ENCODE results near the gene UPP1.

Gene UPP1

GRCh38 chr7:48085433-48085791, 3.7 kb upstream of the UPP1 start:
- no peak for DNase-seq (ENCODE audit: low read depth, low spot score)

GRCh38 chr7:48085942-48086341, 3.1 kb upstream of the UPP1 start:
- no peak for DNase-seq (ENCODE audit: low read depth, low spot score)

GRCh38 chr7:48087349-48087748, 1.7 kb upstream of the UPP1 start:
- DNase-seq (ENCODE audit: low read depth, low spot score), result no peak

- DNase-seq (ENCODE audit: low read depth, low spot score), result peak; percentile 67
Measured at GRCh38 chr7:48088559-48089045, 463 bp upstream of the UPP1 start.

- no peak for DNase-seq (ENCODE audit: low read depth, low spot score)
Measured at GRCh38 chr7:48090095-48090805, 1.2 kb downstream of the UPP1 start.

GRCh38 chr7:48091506-48092433, 2.7 kb downstream of the UPP1 start:
- DNase-seq (ENCODE audit: low read depth, low spot score), result no peak

- no peak for DNase-seq (ENCODE audit: low read depth, low spot score)
Measured at GRCh38 chr7:48094861-48095293, 5.8 kb downstream of the UPP1 start.

- DNase-seq (ENCODE audit: low read depth, low spot score), result no peak
Measured at GRCh38 chr7:48096273-48096672, 7.2 kb downstream of the UPP1 start.

- DNase-seq (ENCODE audit: low read depth, low spot score), result no peak
Measured at GRCh38 chr7:48097521-48098231, 8.6 kb downstream of the UPP1 start.

- no peak for DNase-seq (ENCODE audit: low read depth, low spot score)
Measured at GRCh38 chr7:48098846-48099245, 9.8 kb downstream of the UPP1 start.

GRCh38 chr7:48099781-48100180, 10.7 kb downstream of the UPP1 start:
- DNase-seq (ENCODE audit: low read depth, low spot score), result no peak

GRCh38 chr7:48101352-48101751, 12.3 kb downstream of the UPP1 start:
- no peak for DNase-seq (ENCODE audit: low read depth, low spot score)

GRCh38 chr7:48101968-48102367, 12.9 kb downstream of the UPP1 start:
- DNase-seq (ENCODE audit: low read depth, low spot score), result no peak

- no peak for DNase-seq (ENCODE audit: low read depth, low spot score)
Measured at GRCh38 chr7:48102530-48102929, 13.5 kb downstream of the UPP1 start.

- DNase-seq (ENCODE audit: low read depth, low spot score), result no peak
Measured at GRCh38 chr7:48105045-48105444, 16.0 kb downstream of the UPP1 start.

GRCh38 chr7:48106906-48107659, 18.0 kb downstream of the UPP1 start:
- no peak for DNase-seq (ENCODE audit: low read depth, low spot score)

- no peak for DNase-seq (ENCODE audit: low read depth, low spot score)
Measured at GRCh38 chr7:48107926-48108472, 18.9 kb downstream of the UPP1 start.

- no peak for DNase-seq (ENCODE audit: low read depth, low spot score)
Measured at GRCh38 chr7:48108959-48109847, 20.1 kb downstream of the UPP1 start.

- DNase-seq (ENCODE audit: low read depth, low spot score), result no peak
Measured at GRCh38 chr7:48109848-48110663, 21.0 kb downstream of the UPP1 start.
